Measurements from ENCODE around the gene ULBP2. TPM values are rescaled to one million over a fixed set of nuclear protein-coding genes. Genes with fewer than 3 reads are reported as not detected.
"Not testable (repeated sequence)": the region's sequence is repeated elsewhere in the genome, so short reads cannot be mapped to it uniquely, and the experiment has no call there.

Gene ULBP2
- total RNA-seq, 1 experiment from 2014 or later = 4.2 TPM

DNA sequence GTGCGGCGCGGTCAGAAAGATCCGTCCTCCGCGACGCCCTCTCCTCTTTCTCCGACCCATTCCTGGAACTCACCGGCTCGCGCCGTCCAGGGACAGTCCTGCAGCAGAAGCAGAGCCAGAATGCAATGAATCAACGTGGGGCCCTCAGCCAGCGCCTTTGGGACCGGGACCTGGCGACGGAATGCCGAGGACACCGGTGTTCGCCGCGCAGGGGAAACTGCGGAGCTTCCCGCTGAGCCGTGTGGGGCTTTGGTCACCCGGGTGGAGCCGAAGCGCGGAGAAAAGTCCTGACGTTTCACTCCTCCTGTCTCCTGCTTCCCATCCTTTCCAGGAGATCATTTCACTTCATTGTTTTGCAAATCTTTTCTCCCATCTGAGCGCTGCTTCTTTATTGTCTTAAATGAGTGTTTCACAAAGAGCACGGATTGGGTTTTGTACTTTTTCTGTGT lies 48.4 kb downstream of the ULBP2 start:
- Histone ChIP-seq H3K4me3 (ENCODE audit: low read depth, low read length, poor library complexity, severe bottlenecking) (peak overlapping the region; percentile 43), H3K27ac (ENCODE audit: low read depth, low read length, poor library complexity, severe bottlenecking) (no peak overlapping the region), H3K36me3 (ENCODE audit: insufficient read depth, low read length, poor library complexity, severe bottlenecking) (no peaks in the 10 kb centered on the region), H3K9me3 (ENCODE audit: low read depth, low read length, poor library complexity, severe bottlenecking) (peaks cover 11% of the 10 kb centered on the region), H3K4me1 (ENCODE audit: insufficient read depth, low read length, poor library complexity, severe bottlenecking) (peaks cover 14% of the 10 kb centered on the region), H3K27me3 (replicated peaks; ENCODE audit: insufficient read depth, low read depth, low read length, poor library complexity) (peaks cover 98% of the 10 kb centered on the region)
- ChIA-PET POLR2A (ENCODE audit: low non-redundant PET) (no interaction called here), CTCF (no interaction called here)
- no TSS peak for BruUV-seq (replicated peaks)
- DNase-seq (ENCODE audit: low spot score) = no peak
- TF ChIP-seq CTCF (conservative IDR thresholded peaks at IDR 0.05; ENCODE audit: low read depth, low read length) = no peak
- peak; percentile 28 for TF ChIP-seq EZH2 (IDR thresholded peaks at IDR 0.05; ENCODE audit: borderline replicate concordance, low read depth, low read length, poor library complexity, severe bottlenecking)
- intact Hi-C loops (cut with micrococcal nuclease; ENCODE audit: unreplicated experiment) = no loop called here

DNA sequence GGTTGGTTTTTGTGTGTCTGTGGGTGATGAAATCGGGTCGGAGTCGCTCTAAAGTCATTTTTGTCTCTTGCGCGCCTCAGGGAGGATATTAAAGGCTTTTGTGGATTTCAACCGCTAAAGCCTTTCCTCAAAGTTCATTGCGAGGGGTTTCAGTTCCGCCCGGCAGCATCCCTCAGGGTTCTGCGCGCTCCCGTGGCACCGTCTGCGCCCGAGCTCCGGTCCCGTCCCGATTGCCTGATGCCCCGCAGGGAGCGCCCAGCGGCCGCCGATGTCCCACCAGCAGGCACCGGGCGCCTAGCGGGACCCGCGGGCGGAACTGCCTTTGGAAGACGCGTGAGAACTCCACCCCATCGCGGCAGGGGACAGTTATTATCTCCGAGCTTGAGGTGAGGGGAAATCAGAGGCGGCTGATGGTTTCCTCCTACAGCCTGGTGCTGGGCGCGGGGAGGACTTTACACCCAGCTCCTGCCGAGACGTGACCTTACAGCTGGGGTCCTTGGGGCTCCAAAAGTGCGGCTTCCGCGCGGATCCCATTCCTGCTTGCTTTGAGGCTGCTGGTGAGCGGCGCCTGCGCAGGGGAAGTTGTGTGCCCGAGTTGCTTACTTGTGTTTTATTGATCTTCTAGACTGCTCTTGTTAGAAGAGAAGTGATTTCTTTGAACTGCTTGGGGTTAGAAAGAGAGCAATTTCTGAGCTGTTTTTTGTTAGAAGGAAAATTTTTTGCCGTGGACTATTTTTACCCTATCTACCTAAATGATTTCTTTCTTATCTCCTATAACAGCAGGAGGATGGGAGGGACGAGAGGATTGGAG lies 49.1 kb downstream of the ULBP2 start:
- TF ChIP-seq CTCF (conservative IDR thresholded peaks at IDR 0.05; ENCODE audit: low read depth, low read length) = no peak
- peak; percentile 64 for TF ChIP-seq EZH2 (IDR thresholded peaks at IDR 0.05; ENCODE audit: borderline replicate concordance, low read depth, low read length, poor library complexity, severe bottlenecking)
- Histone ChIP-seq H3K4me1 (ENCODE audit: insufficient read depth, low read length, poor library complexity, severe bottlenecking) (peaks cover 14% of the 10 kb centered on the region), H3K9me3 (ENCODE audit: low read depth, low read length, poor library complexity, severe bottlenecking) (peaks cover 11% of the 10 kb centered on the region), H3K36me3 (ENCODE audit: insufficient read depth, low read length, poor library complexity, severe bottlenecking) (no peaks in the 10 kb centered on the region), H3K27me3 (replicated peaks; ENCODE audit: insufficient read depth, low read depth, low read length, poor library complexity) (peaks cover 92% of the 10 kb centered on the region), H3K27ac (ENCODE audit: low read depth, low read length, poor library complexity, severe bottlenecking) (no peak overlapping the region), H3K4me3 (ENCODE audit: low read depth, low read length, poor library complexity, severe bottlenecking) (peak overlapping the region; percentile 43)
- BruUV-seq (replicated peaks) = no TSS peak
- POLR2A ChIA-PET (ENCODE audit: low non-redundant PET) = no interaction called here
- peak; percentile 34 for DNase-seq (ENCODE audit: low spot score)
- CTCF ChIA-PET = interaction anchor here (0.5 kb wide), 1 partner anchor 16 kb away, joined by 3 read pairs; no protein-coding TSS in a partner anchor
- intact Hi-C loops (cut with micrococcal nuclease; ENCODE audit: unreplicated experiment) = no loop called here

DNA sequence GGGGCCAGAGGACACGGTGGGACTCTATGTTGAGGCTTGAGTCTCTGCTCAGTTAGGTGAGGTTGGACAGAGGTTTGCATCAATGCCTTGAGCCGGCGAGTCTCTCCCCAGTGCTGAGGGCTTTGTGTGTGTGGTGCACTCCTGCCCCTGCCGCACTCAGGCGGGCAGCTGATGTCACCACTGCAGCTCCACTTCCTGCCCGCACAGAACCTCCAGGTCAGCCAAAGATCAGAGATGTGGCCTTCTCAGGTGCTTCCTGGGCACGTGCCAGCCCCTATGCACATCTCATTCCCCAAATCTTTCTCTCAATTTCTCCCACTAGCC lies 49.6 kb downstream of the ULBP2 start:
- peaks cover 11% of the 10 kb centered on the region for H3K9me3 ChIP-seq (ENCODE audit: low read depth, low read length, poor library complexity, severe bottlenecking)
- POLR2A ChIA-PET (ENCODE audit: low non-redundant PET); BruUV-seq (replicated peaks); H3K27ac ChIP-seq (ENCODE audit: low read depth, low read length, poor library complexity, severe bottlenecking); DNase-seq (ENCODE audit: low spot score); H3K36me3 ChIP-seq (ENCODE audit: insufficient read depth, low read length, poor library complexity, severe bottlenecking); H3K4me3 ChIP-seq (ENCODE audit: low read depth, low read length, poor library complexity, severe bottlenecking); intact Hi-C loops (cut with micrococcal nuclease; ENCODE audit: unreplicated experiment): not testable (repeated sequence)
- H3K27me3 ChIP-seq (replicated peaks; ENCODE audit: insufficient read depth, low read depth, low read length, poor library complexity) = peaks cover 86% of the 10 kb centered on the region
- H3K4me1 ChIP-seq (ENCODE audit: insufficient read depth, low read length, poor library complexity, severe bottlenecking) = peaks cover 14% of the 10 kb centered on the region
- CTCF ChIA-PET = interaction anchor here (0.5 kb wide), 1 partner anchor 16 kb away, joined by 3 read pairs; no protein-coding TSS in a partner anchor
